H9 (cell line): ENCODE data around the gene DMBT1. TPM values are rescaled to one million over a fixed set of nuclear protein-coding genes. Genes with fewer than 3 reads are reported as not detected.

Experiments used
- DNase-seq: peaks from one replicate; pipeline ENCODE4 v3.0.0-alpha.2; 2017
- H2AFZ ChIP-seq: one replicate; pipeline ENCODE4 v1.6.1; 2013; ENCODE audit warnings: mild to moderate bottlenecking, low read length, control low read depth, moderate library complexity
- H2AK5ac ChIP-seq: 2 replicates; pipeline ENCODE4 v1.6.1; 2013; ENCODE audit warnings: low read length, control low read depth, mixed read lengths; ENCODE audit not compliant: insufficient read length
- H2BK120ac ChIP-seq: one replicate; pipeline ENCODE4 v1.6.1; 2013; ENCODE audit warnings: low read depth, mild to moderate bottlenecking, low read length, control low read depth, inconsistent platforms; ENCODE audit not compliant: poor library complexity, severe bottlenecking
- H2BK12ac ChIP-seq: 2 replicates; pipeline ENCODE4 v1.6.1; 2013; ENCODE audit warnings: low read length, control low read depth, mixed read lengths, low read depth; ENCODE audit not compliant: insufficient read length
- H2BK15ac ChIP-seq: 2 replicates; pipeline ENCODE4 v1.6.1; 2013; ENCODE audit warnings: low read depth, low read length, control low read depth
- H2BK20ac ChIP-seq: one replicate; pipeline ENCODE4 v1.6.1; 2013; ENCODE audit warnings: low read depth, mild to moderate bottlenecking, low read length, control low read depth, inconsistent platforms; ENCODE audit not compliant: poor library complexity, severe bottlenecking
- H2BK5ac ChIP-seq: 2 replicates; pipeline ENCODE4 v1.6.1; 2013; ENCODE audit warnings: low read length, control low read depth, mixed read lengths; ENCODE audit not compliant: insufficient read length
- H3K14ac ChIP-seq: 2 replicates; pipeline ENCODE4 v1.6.1; 2013; ENCODE audit warnings: low read length, control low read depth; ENCODE audit not compliant: insufficient read depth
- H3K18ac ChIP-seq: 2 replicates; pipeline ENCODE4 v1.6.1; 2013; ENCODE audit warnings: low read depth, mild to moderate bottlenecking, mixed read lengths, low read length, control low read depth; ENCODE audit not compliant: insufficient read length
- H3K23ac ChIP-seq: 2 replicates; pipeline ENCODE4 v1.6.1; 2013; ENCODE audit warnings: low read length, control low read depth, mixed read lengths, low read depth; ENCODE audit not compliant: insufficient read length
- H3K23me2 ChIP-seq: 2 replicates; pipeline ENCODE4 v1.6.1; 2013; ENCODE audit warnings: low read depth, mild to moderate bottlenecking, mixed read lengths, low read length, control low read depth; ENCODE audit not compliant: insufficient read length, poor library complexity, severe bottlenecking
- H3K27ac ChIP-seq: 2 replicates; pipeline ENCODE4 v1.5.1; 2013; ENCODE audit warnings: low read length, control low read depth, mixed read lengths, low read depth; ENCODE audit not compliant: insufficient read length
- H3K27me3 ChIP-seq: 2 replicates; pipeline ENCODE4 v1.6.1; 2013; ENCODE audit warnings: low read length, control low read depth, inconsistent platforms; ENCODE audit not compliant: insufficient read depth
- H3K4ac ChIP-seq: 2 replicates; pipeline ENCODE4 v1.6.1; 2013; ENCODE audit warnings: low read depth, mild to moderate bottlenecking, control low read depth, inconsistent platforms, low read length, moderate library complexity
- H3K4me1 ChIP-seq: 2 replicates; pipeline ENCODE4 v1.6.1; 2013; ENCODE audit warnings: low read length, control low read depth, inconsistent platforms; ENCODE audit not compliant: insufficient read depth
- H3K4me2 ChIP-seq: 2 replicates; pipeline ENCODE4 v1.6.1; 2013; ENCODE audit warnings: low read length, control low read depth, mixed read lengths; ENCODE audit not compliant: insufficient read length, insufficient read depth
- H3K56ac ChIP-seq: 2 replicates; pipeline ENCODE4 v1.6.1; 2013; ENCODE audit warnings: low read depth, mild to moderate bottlenecking, mixed read lengths, low read length, control low read depth; ENCODE audit not compliant: insufficient read length
- H3K79me1 ChIP-seq: 2 replicates; pipeline ENCODE4 v1.6.1; 2013; ENCODE audit warnings: low read depth, mild to moderate bottlenecking, moderate library complexity, low read length, control low read depth, inconsistent platforms; ENCODE audit not compliant: insufficient read depth, poor library complexity, severe bottlenecking
- H3K79me2 ChIP-seq: 2 replicates; pipeline ENCODE4 v1.6.1; 2013; ENCODE audit warnings: low read length, control low read depth, inconsistent platforms; ENCODE audit not compliant: insufficient read depth
- H3K9ac ChIP-seq: 2 replicates; pipeline ENCODE4 v1.6.1; 2013; ENCODE audit warnings: low read length, control low read depth, mixed read lengths; ENCODE audit not compliant: insufficient read length; ENCODE audit errors: extremely low read depth
- H3K9me3 ChIP-seq: one replicate; pipeline ENCODE4 v1.6.1; 2013; ENCODE audit warnings: low read depth, low read length, inconsistent platforms; ENCODE audit not compliant: control insufficient read depth
- H3T11ph ChIP-seq: one replicate; pipeline ENCODE4 v1.6.1; 2013; ENCODE audit warnings: mild to moderate bottlenecking, low read length, control low read depth, inconsistent platforms
- H4K20me1 ChIP-seq: one replicate; pipeline ENCODE4 v1.6.1; 2013; ENCODE audit not compliant: control insufficient read depth, insufficient read length, insufficient read depth
- H4K5ac ChIP-seq: 2 replicates; pipeline ENCODE4 v1.6.1; 2013; ENCODE audit warnings: low read depth, mild to moderate bottlenecking, mixed read lengths, low read length, control low read depth; ENCODE audit not compliant: insufficient read length
- H4K8ac ChIP-seq: replicated peaks from 2 replicates; pipeline ENCODE4 v1.6.1; 2013; ENCODE audit warnings: low read length, control low read depth, mixed read lengths, low read depth; ENCODE audit not compliant: insufficient read length
- H4K91ac ChIP-seq: 2 replicates; pipeline ENCODE4 v1.6.1; 2013; ENCODE audit warnings: low read depth, mild to moderate bottlenecking, moderate library complexity, mixed read lengths, low read length, control low read depth; ENCODE audit not compliant: insufficient read length
- H3K27ac Mint-ChIP-seq, 3 experiments: 2 replicates in 2 of 3; 3 replicates in 1 of 3; pipeline ENCODE4 v1.8.0; 2020 to 2021; ENCODE audit warnings: mixed read lengths in 3 of 3, mild to moderate bottlenecking in 1 of 3, moderate library complexity in 1 of 3
- H3K27me3 Mint-ChIP-seq: 2 replicates; pipeline ENCODE4 v1.8.0; 2021; ENCODE audit warnings: low read depth, mild to moderate bottlenecking, moderate library complexity, mixed read lengths
- H3K36me3 Mint-ChIP-seq, 3 experiments: 2 replicates in 2 of 3; 3 replicates in 1 of 3; pipeline ENCODE4 v1.8.0; 2020 to 2021; ENCODE audit warnings: low read depth in 3 of 3, mixed read lengths in 3 of 3; ENCODE audit not compliant: insufficient read depth in 1 of 3
- H3K4me1 Mint-ChIP-seq, 2 experiments: 2 replicates each; pipeline ENCODE4 v1.8.0; 2020; ENCODE audit warnings: mixed read lengths in 2 of 2
- H3K4me3 Mint-ChIP-seq, 2 experiments: 2 replicates in 1 of 2; 3 replicates in 1 of 2; pipeline ENCODE4 v1.8.0; 2020 to 2021; ENCODE audit warnings: mild to moderate bottlenecking in 2 of 2, mixed read lengths in 2 of 2, moderate library complexity in 1 of 2
- H3K9me3 Mint-ChIP-seq, 2 experiments: 2 replicates in 1 of 2; 3 replicates in 1 of 2; pipeline ENCODE4 v1.8.0; 2020; ENCODE audit warnings: mild to moderate bottlenecking in 2 of 2, mixed read lengths in 2 of 2, moderate library complexity in 1 of 2
- CTCF ChIP-seq: fragments of 200-600 bp; sonication (generic); conservative IDR thresholded peaks from 3 replicates; pipeline ENCODE4 v1.8.0; 2021; ENCODE audit warnings: antibody characterized with exemption, mild to moderate bottlenecking
- WGBS: extraction: QIAGEN DNeasy Blood & Tissue Kit; methylation state at CpG from one replicate; pipeline ENCODE4 v1.1.7; 2013; ENCODE audit warnings: missing lambda C conversion rate, low lambda C conversion rate, mixed read lengths; ENCODE audit not compliant: insufficient read length; ENCODE audit errors: extremely low coverage; 5-methylcytosine and 5-hydroxymethylcytosine counted together
- total RNA-seq: library from RNA; stranded (reverse); gene quantifications from 2 replicates; pipeline ENCODE4 v1.2.1, GENCODE V29; 2021

The DMBT1 gene
- total RNA-seq, 1 experiment from 2014 or later, result 0.04 TPM

GRCh38 chr10:122657255-122657654 lies 96.7 kb downstream of the DMBT1 start:
- H3K4me3 Mint-ChIP-seq, result no peak overlapping the region
- Histone ChIP-seq H4K20me1 (no peaks in the 10 kb centered on the region), H3K23ac (no peak overlapping the region), H3K18ac (no peak overlapping the region), H2BK20ac (no peak overlapping the region), H4K8ac (no peak overlapping the region), H2AFZ (no peak overlapping the region), H3K27ac (no peak overlapping the region), H3K9ac (no peak overlapping the region), H3K23me2 (no peaks in the 10 kb centered on the region), H2AK5ac (no peak overlapping the region), H3K56ac (no peak overlapping the region), H3K4ac (no peak overlapping the region), H4K91ac (no peak overlapping the region), H3K4me1 (no peaks in the 10 kb centered on the region), H3K79me1 (no peaks in the 10 kb centered on the region), H3T11ph (no peak overlapping the region), H2BK120ac (no peak overlapping the region), H3K27me3 (no peaks in the 10 kb centered on the region), H2BK15ac (no peak overlapping the region), H2BK12ac (no peak overlapping the region), H2BK5ac (no peak overlapping the region), H3K4me2 (no peak overlapping the region), H3K9me3 (no peaks in the 10 kb centered on the region), H3K79me2 (no peaks in the 10 kb centered on the region), H4K5ac (no peak overlapping the region), H3K14ac (no peak overlapping the region; the same call in 1 of the 2 replicates)
- no peak overlapping the region; a peak in 1 of 7 replicates for H3K27ac Mint-ChIP-seq
- no CpG with 5 or more reads among the region's 4 CpGs for WGBS
- no peaks in the 10 kb centered on the region for H3K9me3 Mint-ChIP-seq
- DNase-seq, result no peak
- peaks cover 14% of the 10 kb centered on the region for H3K27me3 Mint-ChIP-seq
- TF ChIP-seq CTCF, result no peak
- H3K4me1 Mint-ChIP-seq, result peaks cover 3 to 4% of the 10 kb centered on the region in 2 experiments; a peak in 1 of 4 replicates
- H3K36me3 Mint-ChIP-seq, result no peaks in the 10 kb centered on the region
